ENCODE data around the gene TNPO3. TPM values are rescaled to one million over a fixed set of nuclear protein-coding genes. Genes with fewer than 3 reads are reported as not detected.
"Not testable (repeated sequence)": the region's sequence is repeated elsewhere in the genome, so short reads cannot be mapped to it uniquely, and the experiment has no call there.

The TNPO3 gene
- polyA plus RNA-seq, 12 donors, result 28.7 to 34.6 (median 31.2) TPM; not detected in 1

- DNase-seq, result no peak
These were observed 130.0 kb downstream of the TNPO3 start for GRCh38 chr7:128924707-128925588.

GRCh38 chr7:128923411-128923800 is 131.5 kb downstream of the TNPO3 start:
- DNase-seq, result no peak

- DNase-seq, result no peak
These were observed 132.2 kb downstream of the TNPO3 start for GRCh38 chr7:128922496-128923410.

- no peak for DNase-seq
These were observed 133.0 kb downstream of the TNPO3 start for GRCh38 chr7:128921866-128922440.

- DNase-seq, result no peak
These were observed 133.9 kb downstream of the TNPO3 start for GRCh38 chr7:128920913-128921582.

- DNase-seq, result no peak
These were observed 134.8 kb downstream of the TNPO3 start for GRCh38 chr7:128919881-128920799.

- no peak for DNase-seq
These were observed 135.7 kb downstream of the TNPO3 start for GRCh38 chr7:128919241-128919640.

- DNase-seq, result no peak
These were observed 136.8 kb downstream of the TNPO3 start for GRCh38 chr7:128918016-128918665.

- no peak for DNase-seq
These were observed 137.8 kb downstream of the TNPO3 start for GRCh38 chr7:128917122-128917521.

GRCh38 chr7:128916643-128916915 is 138.3 kb downstream of the TNPO3 start:
- DNase-seq, result no peak

GRCh38 chr7:128915841-128916642 is 138.9 kb downstream of the TNPO3 start:
- DNase-seq, result no peak

- no peak for DNase-seq
These were observed 139.6 kb downstream of the TNPO3 start for GRCh38 chr7:128915271-128915819.

GRCh38 chr7:128914566-128915151 is 140.3 kb downstream of the TNPO3 start:
- DNase-seq, result no peak

GRCh38 chr7:128913870-128914565 is 140.9 kb downstream of the TNPO3 start:
- DNase-seq, result no peak

- not testable (repeated sequence) for DNase-seq
These were observed 142.0 kb downstream of the TNPO3 start for GRCh38 chr7:128912709-128913495.

- no peak for DNase-seq
These were observed 142.6 kb downstream of the TNPO3 start for GRCh38 chr7:128912281-128912680.

- peak; percentile 45 for DNase-seq
These were observed 143.4 kb downstream of the TNPO3 start for GRCh38 chr7:128911423-128912031.
